GM18505 (cell line): Measurements from ENCODE around the gene ADGRF1.
"Not testable (repeated sequence)": the region's sequence is repeated elsewhere in the genome, so short reads cannot be mapped to it uniquely, and the experiment has no call there.

Experiments
- ATAC-seq: cut with Tn5 transposase; IDR thresholded peaks from one replicate; pipeline ENCODE4 v1.9.1; 2021; ENCODE audit not compliant: unreplicated experiment
- POLR2A ChIP-seq: IDR thresholded peaks from 4 replicates; pipeline ENCODE4 v1.6.1; 2011; ENCODE audit warnings: borderline replicate concordance; ENCODE audit not compliant: insufficient read depth, insufficient read length; ENCODE audit errors: extremely low read depth

ADGRF1 gene

GRCh38 chr6:47073125-47074110 is 31.3 kb upstream of the ADGRF1 start:
- ATAC-seq: no peak
- no peak for TF ChIP-seq POLR2A

GRCh38 chr6:47072667-47073066 is 30.5 kb upstream of the ADGRF1 start:
- no peak for TF ChIP-seq POLR2A
- ATAC-seq: no peak

DNA sequence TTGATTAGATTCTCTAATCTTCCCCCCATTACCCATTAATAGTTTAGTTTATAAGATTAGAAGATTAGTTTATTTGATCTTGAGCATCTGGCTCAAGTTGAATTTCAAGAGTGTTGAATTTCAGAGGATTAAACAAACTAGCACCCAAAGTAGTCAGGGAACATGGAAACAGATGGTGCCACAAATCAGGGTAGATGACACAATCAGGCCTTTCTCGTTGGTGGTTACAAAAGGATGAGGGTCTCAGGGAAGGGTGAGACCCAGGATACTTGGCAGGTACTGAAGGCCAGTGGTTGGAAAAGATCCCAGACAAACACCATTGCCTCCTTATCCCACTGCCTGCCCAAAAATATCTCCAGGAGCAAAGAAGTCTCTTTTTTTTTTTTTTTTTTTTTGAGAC is 29.5 kb upstream of the ADGRF1 start:
- ATAC-seq: no peak
- TF ChIP-seq POLR2A: no peak

DNA sequence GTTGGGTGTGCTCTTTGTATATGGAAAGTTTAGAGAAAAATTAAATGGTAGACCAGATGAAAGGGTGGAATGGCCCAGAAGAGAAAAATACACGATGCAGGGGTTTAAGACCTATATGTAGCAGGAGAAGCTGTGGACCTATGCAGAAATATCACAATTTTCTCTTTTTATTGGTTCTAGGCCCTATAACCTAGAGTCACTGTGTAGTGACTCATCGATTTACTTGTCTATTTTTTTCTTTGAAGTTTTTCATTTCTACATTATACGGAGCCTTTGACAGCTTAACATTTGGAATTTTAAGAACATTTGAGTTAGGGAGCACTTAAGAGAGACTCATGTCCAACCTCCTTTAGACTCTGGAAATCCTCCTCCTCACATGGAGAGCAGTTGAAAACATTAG is 28.3 kb upstream of the ADGRF1 start:
- no peak for TF ChIP-seq POLR2A

DNA sequence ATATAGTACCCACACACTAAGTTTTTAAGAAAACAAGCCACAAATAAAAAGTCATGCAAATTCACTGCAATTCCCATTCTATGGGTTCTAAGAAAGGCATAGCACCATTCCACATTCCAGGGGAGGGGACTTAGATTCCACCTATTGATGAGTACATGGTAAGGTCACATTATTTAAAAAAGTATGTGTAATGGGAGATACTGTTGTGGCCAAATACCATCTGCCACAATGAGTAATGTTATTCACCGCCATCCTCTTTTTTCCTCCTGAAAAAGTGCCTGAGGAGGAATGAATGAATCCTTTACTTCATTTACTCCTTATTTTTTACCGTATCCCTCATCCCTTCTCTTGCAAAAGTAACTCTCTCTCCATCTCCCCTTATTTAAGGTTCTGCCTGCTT is 27.0 kb upstream of the ADGRF1 start:
- TF ChIP-seq POLR2A: no peak
- ATAC-seq: no peak

More for the DNA sequence above, 28.3 kb upstream of the ADGRF1 start:
- no peak for ATAC-seq

- TF ChIP-seq POLR2A: no peak
- ATAC-seq: no peak
These were observed 24.3 kb upstream of the ADGRF1 start for GRCh38 chr6:47066418-47066817.

DNA sequence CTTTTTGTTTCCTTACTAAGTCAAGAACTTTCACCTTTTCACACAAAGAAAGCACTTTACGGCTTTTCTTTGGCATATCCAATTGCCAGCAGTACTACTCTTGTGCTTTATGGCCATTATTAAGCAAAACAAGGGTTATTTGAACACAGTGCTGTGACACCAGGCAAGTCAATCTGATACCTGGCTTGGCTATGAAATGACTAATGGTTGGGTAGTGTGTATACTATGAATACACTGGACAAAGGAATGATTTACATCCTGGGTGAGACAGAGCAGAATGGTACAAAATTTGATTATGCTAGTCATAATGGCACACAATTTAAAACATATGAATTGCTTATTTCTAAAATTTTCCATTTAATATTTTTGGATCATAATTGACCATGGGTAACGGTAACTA is 22.1 kb upstream of the ADGRF1 start:
- ATAC-seq: no peak
- TF ChIP-seq POLR2A: no peak

GRCh38 chr6:47062346-47062745 is 20.2 kb upstream of the ADGRF1 start:
- ATAC-seq: no peak

GRCh38 chr6:47061309-47062300 is 19.5 kb upstream of the ADGRF1 start:
- TF ChIP-seq POLR2A: no peak
- no peak for ATAC-seq

More at GRCh38 chr6:47062346-47062745, 20.2 kb upstream of the ADGRF1 start:
- TF ChIP-seq POLR2A: no peak

DNA sequence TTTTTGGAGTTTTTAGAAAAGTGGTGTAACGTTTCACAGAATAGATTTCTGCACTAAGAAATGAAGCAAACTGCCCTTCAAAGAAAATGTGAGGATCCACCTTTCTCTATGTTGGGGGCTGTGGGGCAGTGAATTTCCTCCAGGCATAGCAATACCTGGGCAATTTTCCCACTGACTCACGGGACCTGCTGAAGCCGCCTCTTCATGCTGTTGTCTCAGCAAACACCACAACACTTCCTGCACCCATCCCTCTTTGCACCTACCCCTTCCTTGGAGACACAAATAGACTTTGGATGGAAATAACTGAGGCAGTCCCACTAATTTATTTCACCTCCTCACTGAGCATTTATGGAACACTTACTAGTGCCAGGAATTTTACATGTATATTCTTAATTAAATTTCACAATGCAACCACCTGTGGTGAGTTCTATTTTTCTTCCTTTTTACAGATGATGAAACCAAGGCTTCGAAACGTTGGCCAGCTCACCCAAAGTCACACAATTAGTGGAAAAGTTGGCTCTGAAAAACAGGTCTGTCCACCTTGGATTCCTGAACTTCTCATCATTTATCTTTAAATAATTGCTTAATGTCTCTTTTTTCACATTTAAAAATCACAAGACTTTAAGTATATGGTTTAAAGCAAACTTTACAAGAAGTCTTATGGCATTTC is 17.2 kb upstream of the ADGRF1 start:
- no peak for ATAC-seq

DNA sequence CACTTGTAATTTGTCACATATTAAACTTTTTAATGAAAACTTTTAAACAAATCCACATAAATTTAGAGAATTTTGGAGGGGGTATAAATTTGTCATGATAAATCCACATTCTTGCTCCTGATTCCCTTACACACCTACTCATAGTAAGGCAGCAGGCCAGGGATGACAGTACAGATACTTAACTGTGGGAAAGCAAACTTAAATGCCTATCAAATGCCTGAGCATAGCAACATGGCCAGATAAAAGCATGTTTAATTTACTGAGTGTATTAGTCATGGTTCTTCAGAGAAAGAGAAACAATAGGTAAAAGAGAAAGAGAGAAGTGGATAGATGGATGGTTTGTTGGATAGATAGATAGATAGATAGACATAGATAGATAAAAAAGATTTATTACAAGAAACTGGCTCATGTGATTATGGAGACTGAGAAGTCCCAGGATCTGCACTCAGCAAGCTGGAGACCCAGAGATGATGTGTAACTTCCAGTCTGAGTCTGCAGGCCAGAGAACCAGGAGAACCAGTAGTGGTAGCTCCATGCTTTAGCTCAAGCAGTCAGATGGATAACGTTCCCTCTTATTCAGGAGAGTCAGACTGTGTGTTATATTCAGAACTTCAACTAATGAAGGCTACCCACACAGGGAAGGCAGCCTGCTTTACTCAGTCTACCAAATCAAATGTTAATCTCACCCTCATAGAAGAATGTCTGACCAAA is 15.9 kb upstream of the ADGRF1 start:
- no peak for TF ChIP-seq POLR2A
- no peak for ATAC-seq

More for the DNA sequence above, 17.2 kb upstream of the ADGRF1 start:
- TF ChIP-seq POLR2A: no peak

DNA sequence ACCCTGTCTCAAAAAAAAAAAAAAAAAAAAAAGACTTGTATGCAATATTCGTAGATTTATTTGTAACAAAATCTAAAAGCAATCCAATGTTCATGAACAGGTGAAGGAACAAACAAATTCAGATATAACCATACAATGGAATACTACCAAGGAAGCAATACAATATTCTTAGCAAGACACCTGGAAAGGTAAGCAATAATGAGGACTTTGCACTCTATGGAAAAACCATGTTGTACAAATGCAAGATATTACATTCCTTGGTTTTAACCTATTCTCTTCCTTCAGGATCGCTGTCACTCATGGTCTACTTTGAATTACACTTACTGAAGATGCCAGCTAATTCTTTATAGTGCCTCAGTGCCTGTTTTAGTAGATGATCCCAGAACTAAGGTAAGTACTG is 14.7 kb upstream of the ADGRF1 start:
- no peak for ATAC-seq
- TF ChIP-seq POLR2A: no peak

- ATAC-seq: not testable (repeated sequence)
These were observed 12.2 kb upstream of the ADGRF1 start for GRCh38 chr6:47054302-47054701.
